Body of pancreas (tissue), 4 donors: ENCODE data around the gene ZNF285. TPM values are rescaled to one million over a fixed set of nuclear protein-coding genes. Genes with fewer than 3 reads are reported as not detected.
"Not testable (repeated sequence)": the region's sequence is repeated elsewhere in the genome, so short reads cannot be mapped to it uniquely, and the experiment has no call there.

ENCODE experiments used
- ATAC-seq: fragments of 150-250 bp; one replicate; pipeline ENCODE4 v1.9.1; 2016
- DNase-seq, 4 donors: peaks; one replicate each; pipeline ENCODE4 v3.0.0-alpha.2; 2019
- H3K27ac ChIP-seq, 4 donors: fragments of 200-600 bp; sonication (generic); 1 replicate in 3 of 4; 2 replicates in 1 of 4; pipeline versions ENCODE4 v1.5.1 to v1.6.1; 2016 to 2019; ENCODE audit warnings: mild to moderate bottlenecking in 1 of 4, mixed read lengths in 1 of 4, moderate library complexity in 1 of 4
- H3K27me3 ChIP-seq, 2 donors: fragments of 200-600 bp; sonication (generic); one replicate each; pipeline ENCODE4 v1.6.0; 2016; ENCODE audit warnings: mild to moderate bottlenecking in 1 of 2
- H3K36me3 ChIP-seq, 2 donors: fragments of 200-600 bp; sonication (generic); replicated peaks in 1 of 2; 2 replicates each; pipeline ENCODE4 v1.5.1; 2016; ENCODE audit warnings: low read depth in 2 of 2; ENCODE audit not compliant: insufficient read depth in 1 of 2
- H3K4me1 ChIP-seq: fragments of 200-600 bp; sonication (generic); one replicate; pipeline ENCODE4 v1.6.0; 2016
- H3K4me3 ChIP-seq, 2 donors: fragments of 200-600 bp; sonication (generic); 1 replicate in 1 of 2; 2 replicates in 1 of 2; pipeline ENCODE4 v1.5.1; 2016 to 2019
- H3K9me3 ChIP-seq, 3 donors: fragments of 200-600 bp; sonication (generic); 1 replicate in 2 of 3; 2 replicates in 1 of 3; pipeline ENCODE4 v1.5.1; 2016
- POLR2A ChIP-seq, 3 donors: fragments of 450-650 bp; IDR thresholded peaks; one replicate each; pipeline ENCODE4 v1.6.1; 2016; ENCODE audit warnings: antibody characterized with exemption in 3 of 3, mild to moderate bottlenecking in 2 of 3
- WGBS, 2 donors: methylation state at CpG; one replicate each; pipeline ENCODE4 v1.1.5; 2017; 5-methylcytosine and 5-hydroxymethylcytosine counted together
- intact Hi-C: fragments of 100-400 bp; cut with DNase I; formaldehyde crosslinking; loops from one replicate; pipeline ENCODE4 v1.15.1; 2023
- total RNA-seq, 2 donors: library from RNA; depleted of rRNA; stranded (reverse); fragments of >200 nt; gene quantifications; one replicate each; pipeline ENCODE4 v1.1.0, GENCODE V29; 2016
- TF ChIP-seq, protein P1 (sequence below), 7 experiments: fragments of 450-650 bp in 4 of 7; fragments of 200-600 bp in 3 of 7; sonication (generic) in 3 of 7; IDR thresholded peaks; one replicate each; pipeline ENCODE4 v1.5.1; 2016 to 2019; ENCODE audit warnings: antibody characterized with exemption in 7 of 7

Gene ZNF285
- total RNA-seq, 2 donors from 2014 or later: 0.99 to 2.3 TPM

DNA sequence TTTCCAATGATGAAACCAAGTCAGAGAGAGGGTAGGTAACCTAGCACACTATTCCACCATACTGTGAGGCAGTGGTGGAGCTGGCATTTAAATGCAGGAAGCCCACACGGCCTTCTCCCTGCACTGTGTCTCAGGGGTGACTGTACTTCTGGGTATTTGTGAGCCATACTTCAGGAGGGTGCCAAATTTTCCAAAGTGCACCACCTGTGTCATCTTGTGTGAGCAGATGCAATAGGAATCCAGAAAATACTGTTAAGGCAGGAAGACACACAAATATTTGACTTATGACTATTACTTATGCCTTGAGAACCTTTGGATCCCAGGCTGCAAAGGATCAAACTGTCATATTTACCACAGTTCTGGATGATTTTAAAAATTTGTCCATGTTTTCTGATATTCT is 29.5 kb upstream of the ZNF285 start:
- Histone ChIP-seq H3K4me3 (no peak overlapping the region), H3K9me3 (peaks cover 0 to 71% (median 0%) of the 10 kb centered on the region in 3 donors), H3K27ac (no peak overlapping the region), H3K4me1 (no peaks in the 10 kb centered on the region), H3K27me3 (no peaks in the 10 kb centered on the region), H3K36me3 (peaks cover 15 to 16% of the 10 kb centered on the region in 2 donors)
- no peak for DNase-seq
- 79 to 82% methylated on average over 1 of the region's 1 CpG for WGBS, 2 donors
- TF ChIP-seq, protein P1, sequence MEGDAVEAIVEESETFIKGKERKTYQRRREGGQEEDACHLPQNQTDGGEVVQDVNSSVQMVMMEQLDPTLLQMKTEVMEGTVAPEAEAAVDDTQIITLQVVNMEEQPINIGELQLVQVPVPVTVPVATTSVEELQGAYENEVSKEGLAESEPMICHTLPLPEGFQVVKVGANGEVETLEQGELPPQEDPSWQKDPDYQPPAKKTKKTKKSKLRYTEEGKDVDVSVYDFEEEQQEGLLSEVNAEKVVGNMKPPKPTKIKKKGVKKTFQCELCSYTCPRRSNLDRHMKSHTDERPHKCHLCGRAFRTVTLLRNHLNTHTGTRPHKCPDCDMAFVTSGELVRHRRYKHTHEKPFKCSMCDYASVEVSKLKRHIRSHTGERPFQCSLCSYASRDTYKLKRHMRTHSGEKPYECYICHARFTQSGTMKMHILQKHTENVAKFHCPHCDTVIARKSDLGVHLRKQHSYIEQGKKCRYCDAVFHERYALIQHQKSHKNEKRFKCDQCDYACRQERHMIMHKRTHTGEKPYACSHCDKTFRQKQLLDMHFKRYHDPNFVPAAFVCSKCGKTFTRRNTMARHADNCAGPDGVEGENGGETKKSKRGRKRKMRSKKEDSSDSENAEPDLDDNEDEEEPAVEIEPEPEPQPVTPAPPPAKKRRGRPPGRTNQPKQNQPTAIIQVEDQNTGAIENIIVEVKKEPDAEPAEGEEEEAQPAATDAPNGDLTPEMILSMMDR (IDR thresholded peaks at IDR 0.05): no peak
- no peak for TF ChIP-seq POLR2A (IDR thresholded peaks at IDR 0.05)
- intact Hi-C loops: no loop called here
- ATAC-seq: no peak

DNA sequence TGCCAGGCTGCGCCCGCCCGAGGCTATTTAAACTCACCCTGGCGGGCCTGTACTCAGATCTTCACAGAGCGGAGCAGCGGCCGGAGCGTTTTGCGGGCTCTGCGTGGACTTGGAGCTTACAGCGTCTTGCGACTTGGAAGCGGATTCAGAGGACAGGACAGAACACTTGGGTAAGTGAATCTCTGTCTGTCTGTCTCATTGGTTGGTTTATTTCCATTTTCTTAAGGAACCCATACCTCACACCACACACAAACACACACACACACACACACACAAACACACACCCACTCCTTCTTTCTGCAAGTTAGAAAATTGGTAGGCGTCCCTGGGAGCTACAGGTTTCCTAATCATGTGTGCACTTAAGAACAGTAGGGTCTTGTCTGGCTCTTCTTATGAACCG is 14.1 kb upstream of the ZNF285 start:
- H3K27ac ChIP-seq, H3K4me1 ChIP-seq, H3K4me3 ChIP-seq, DNase-seq, ATAC-seq, intact Hi-C loops, H3K27me3 ChIP-seq, H3K36me3 ChIP-seq: not testable (repeated sequence)
- peaks cover 0 to 17% (median 0%) of the 10 kb centered on the region in 3 donors for H3K9me3 ChIP-seq
- 81 to 83% methylated on average over 5 to 6 of the region's 15 CpGs for WGBS, 2 donors

DNA sequence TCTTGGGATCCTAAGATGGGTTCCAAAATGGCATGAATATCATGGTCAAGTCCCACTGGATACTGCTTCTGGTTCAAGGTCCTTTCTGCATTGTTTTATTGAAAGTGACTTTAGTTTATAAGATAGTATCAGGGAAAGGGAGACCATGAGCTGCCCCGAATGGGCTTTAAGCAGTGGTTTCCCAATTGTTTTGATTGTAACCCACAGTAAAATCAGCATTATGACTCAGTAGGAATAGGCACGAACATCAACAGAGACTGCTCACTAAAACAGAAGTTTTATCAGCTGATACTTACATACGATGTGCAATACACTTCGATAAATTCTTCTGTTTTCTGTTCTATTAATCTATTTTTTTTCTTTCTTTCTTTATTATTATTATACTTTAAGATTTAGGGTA is 12.1 kb downstream of the ZNF285 start:
- H3K27me3 ChIP-seq: not testable (repeated sequence)

DNA sequence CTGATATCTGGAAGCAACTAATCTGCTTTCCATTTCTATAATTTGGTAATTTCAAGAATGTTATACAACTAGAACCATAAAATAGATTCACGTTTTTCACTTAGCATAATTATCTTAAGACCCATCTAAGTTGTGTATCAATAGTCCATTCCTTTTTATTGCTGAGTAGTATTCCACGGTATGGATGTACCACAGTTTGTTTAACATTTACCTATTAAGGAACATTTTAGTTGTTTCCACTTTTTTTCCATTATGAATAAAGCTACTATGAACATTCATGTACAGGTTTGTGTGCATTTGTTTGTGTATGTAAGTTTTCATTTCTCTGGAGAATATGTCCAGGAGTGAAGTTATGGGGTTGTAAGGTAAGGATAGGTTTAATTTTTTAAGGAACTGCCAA is 26.6 kb downstream of the ZNF285 start:
- Histone ChIP-seq H3K36me3 (no peaks in the 10 kb centered on the region), H3K27me3 (no peaks in the 10 kb centered on the region), H3K4me3 (no peak overlapping the region), H3K4me1 (no peaks in the 10 kb centered on the region), H3K27ac (no peak overlapping the region), H3K9me3 (no peaks in the 10 kb centered on the region)
- no peak for ATAC-seq
- DNase-seq: no peak
- TF ChIP-seq POLR2A (IDR thresholded peaks at IDR 0.05): no peak
- TF ChIP-seq, protein P1 (IDR thresholded peaks at IDR 0.05): no peak
- intact Hi-C loops: no loop called here
- 40% methylated on average over 2 of the region's 2 CpGs for WGBS, 2 donors

More for the DNA sequence above, 12.1 kb downstream of the ZNF285 start:
- H3K4me3 ChIP-seq, DNase-seq, intact Hi-C loops, ATAC-seq, H3K4me1 ChIP-seq, H3K27ac ChIP-seq: not testable (repeated sequence)
- whole genome bisulfite sequencing, 2 donors: 90% methylated on average over 4 of the region's 4 CpGs
- Histone ChIP-seq H3K36me3 (peaks cover 0 to 12% of the 10 kb centered on the region in 2 donors), H3K9me3 (peaks cover 0 to 27% (median 0%) of the 10 kb centered on the region in 3 donors)

DNA sequence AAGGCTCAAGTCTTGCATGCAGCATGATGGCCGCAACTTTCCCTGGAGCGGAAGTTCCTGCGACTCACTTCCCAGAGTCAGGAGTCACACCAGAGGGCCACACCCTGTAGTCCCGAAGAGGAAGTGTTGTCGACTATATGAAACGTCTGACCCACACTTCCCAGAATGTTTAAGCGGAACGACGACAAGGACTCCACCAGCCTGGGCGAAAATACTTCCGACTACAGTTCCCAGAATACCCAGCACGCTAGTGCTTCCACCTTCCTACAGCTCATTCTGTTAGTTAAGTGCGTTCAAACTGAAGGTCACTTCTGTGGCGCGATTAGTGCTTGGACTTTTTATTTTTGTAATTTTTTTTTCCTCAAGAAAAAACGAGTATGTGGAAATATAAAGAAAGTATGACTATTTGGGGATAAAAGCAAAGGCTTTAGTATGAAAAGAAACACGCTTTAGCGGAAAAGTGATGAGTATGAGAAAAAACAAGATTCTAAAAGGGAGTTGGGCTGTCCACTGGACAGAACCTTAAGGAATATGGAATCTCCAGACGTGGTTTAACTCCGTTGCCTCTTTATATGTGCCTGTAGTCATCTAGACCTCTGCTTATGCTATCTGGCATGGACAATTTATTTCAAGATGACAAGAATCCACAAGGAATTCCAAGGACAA is 29.5 kb downstream of the ZNF285 start:
- Histone ChIP-seq H3K9me3 (no peaks in the 10 kb centered on the region), H3K36me3 (no peaks in the 10 kb centered on the region), H3K27ac (no peak overlapping the region), H3K4me1 (no peaks in the 10 kb centered on the region), H3K4me3 (no peak overlapping the region), H3K27me3 (no peaks in the 10 kb centered on the region)
- no peak for ATAC-seq
- TF ChIP-seq POLR2A (IDR thresholded peaks at IDR 0.05): no peak
- TF ChIP-seq, protein P1 (IDR thresholded peaks at IDR 0.05): no peak
- no peak for DNase-seq
- 54 to 58% methylated on average over 20 of the region's 20 CpGs for WGBS, 2 donors
- intact Hi-C loops: no loop called here

DNA sequence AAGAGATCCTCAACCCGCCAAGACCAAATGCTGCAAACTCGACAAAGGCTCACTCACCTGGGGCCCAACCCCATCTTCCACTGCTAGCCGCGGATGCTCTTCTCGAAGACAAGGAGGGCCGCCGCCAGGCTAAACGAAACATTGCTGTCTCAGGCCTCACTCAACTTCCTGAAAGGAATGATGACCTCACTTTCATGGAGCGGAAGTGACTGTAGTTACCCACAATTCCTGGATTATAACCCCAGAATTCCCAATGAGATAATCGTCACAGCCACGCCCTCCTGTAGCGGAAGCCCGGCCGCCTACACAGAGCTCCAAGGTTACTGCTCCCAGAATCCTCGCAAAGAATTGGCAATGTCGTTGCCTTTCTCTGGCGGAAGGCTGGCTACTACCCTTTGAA is 34.4 kb downstream of the ZNF285 start:
- Histone ChIP-seq H3K36me3 (no peaks in the 10 kb centered on the region), H3K9me3 (no peaks in the 10 kb centered on the region), H3K27me3 (no peaks in the 10 kb centered on the region), H3K4me1 (no peaks in the 10 kb centered on the region), H3K4me3 (no peak overlapping the region), H3K27ac (no peak overlapping the region)
- WGBS, 2 donors: 38 to 51% methylated on average over 17 of the region's 17 CpGs
- TF ChIP-seq, protein P1 (IDR thresholded peaks at IDR 0.05): no peak
- no peak for TF ChIP-seq POLR2A (IDR thresholded peaks at IDR 0.05)
- intact Hi-C loops: no loop called here
- DNase-seq (no peak), ATAC-seq (no peak)
